H1 (cell line): ENCODE measurements around the gene EXOSC7. TPM values are rescaled to one million over a fixed set of nuclear protein-coding genes. Genes with fewer than 3 reads are reported as not detected.

Experiments
- BACH1 ChIP-seq: IDR thresholded peaks from 2 replicates; pipeline ENCODE4 v1.6.1; 2012; ENCODE audit warnings: low read length, improper control_type of control experiment
- CBX8 ChIP-seq: fragments of 300-800, 300-1000 bp; sonication (generic); IDR thresholded peaks from 2 replicates; pipeline ENCODE4 v1.7.1; 2016; ENCODE audit warnings: low read depth, low read length, borderline replicate concordance
- CHD7 ChIP-seq: fragments of 300-600 bp; sonication (generic); IDR thresholded peaks from 2 replicates; pipeline ENCODE4 v1.7.1; 2012; ENCODE audit warnings: low read length, moderate library complexity, mild to moderate bottlenecking, inconsistent platforms; ENCODE audit not compliant: insufficient replicate concordance
- FOSL1 ChIP-seq: IDR thresholded peaks from 2 replicates; pipeline ENCODE4 v1.6.1; 2011; ENCODE audit warnings: mild to moderate bottlenecking, low read depth, low read length, moderate library complexity; ENCODE audit not compliant: insufficient read depth
- RBBP5 ChIP-seq: IDR thresholded peaks from 2 replicates; pipeline ENCODE4 v1.7.1; 2012; ENCODE audit warnings: low read depth, mild to moderate bottlenecking, inconsistent platforms, low read length, moderate library complexity, borderline replicate concordance
- RNF2 ChIP-seq: fragments of 200-900, 300-1000 bp; sonication (generic); IDR thresholded peaks from 2 replicates; pipeline ENCODE4 v1.7.1; 2016; ENCODE audit warnings: borderline replicate concordance, low read depth, mild to moderate bottlenecking, antibody characterized with exemption, low read length; ENCODE audit not compliant: poor library complexity, severe bottlenecking; ENCODE audit errors: missing control alignments
- RXRA ChIP-seq: IDR thresholded peaks from 2 replicates; pipeline ENCODE4 v1.6.1; 2011; ENCODE audit warnings: low read depth, mild to moderate bottlenecking, low read length, moderate library complexity; ENCODE audit not compliant: insufficient read depth
- SP4 ChIP-seq: IDR thresholded peaks from 2 replicates; pipeline ENCODE4 v1.6.1; 2012; ENCODE audit warnings: low read length, inconsistent platforms
- TAF7 ChIP-seq: optimal IDR thresholded peaks from 2 replicates; pipeline ENCODE3; 2011; ENCODE audit warnings: low read depth, mild to moderate bottlenecking, inconsistent platforms, low read length, moderate library complexity, borderline replicate concordance
- ZNF274 ChIP-seq: IDR thresholded peaks from 2 replicates; pipeline ENCODE4 v1.7.0; 2012; ENCODE audit warnings: low read length, borderline replicate concordance; ENCODE audit errors: extremely low read depth
- polyA plus RNA-seq, 7 experiments: library from polyadenylated mRNA; depleted of rRNA in 3 of 7; stranded (reverse) in 5 of 7; unstranded in 2 of 7; fragments of >200 nt in 5 of 7; fragments of 200-250 nt in 2 of 7; gene quantifications; 1 replicate in 5 of 7; 2 replicates in 1 of 7; 4 replicates in 1 of 7; pipeline versions ENCODE4 v1.2.1 to v1.2.3, GENCODE V29; 2011 to 2013; ENCODE audit warnings: missing spikeins in 2 of 7, mixed read lengths in 2 of 7
- total RNA-seq: library from RNA; stranded (reverse); fragmentation: NEBNext Ultra II Directional; extraction: Animal tissue kit (Norgen Biotek cat#: 25700); gene quantifications from 2 replicates; pipeline ENCODE4 v1.2.1, GENCODE V29; 2021

The EXOSC7 gene
- total and polyA plus RNA-seq, 2 of the 8 experiments (the other 6 are each of a cell fraction or from before 2014, with no cell fraction given) = 92.7 to 94.5 TPM

DNA sequence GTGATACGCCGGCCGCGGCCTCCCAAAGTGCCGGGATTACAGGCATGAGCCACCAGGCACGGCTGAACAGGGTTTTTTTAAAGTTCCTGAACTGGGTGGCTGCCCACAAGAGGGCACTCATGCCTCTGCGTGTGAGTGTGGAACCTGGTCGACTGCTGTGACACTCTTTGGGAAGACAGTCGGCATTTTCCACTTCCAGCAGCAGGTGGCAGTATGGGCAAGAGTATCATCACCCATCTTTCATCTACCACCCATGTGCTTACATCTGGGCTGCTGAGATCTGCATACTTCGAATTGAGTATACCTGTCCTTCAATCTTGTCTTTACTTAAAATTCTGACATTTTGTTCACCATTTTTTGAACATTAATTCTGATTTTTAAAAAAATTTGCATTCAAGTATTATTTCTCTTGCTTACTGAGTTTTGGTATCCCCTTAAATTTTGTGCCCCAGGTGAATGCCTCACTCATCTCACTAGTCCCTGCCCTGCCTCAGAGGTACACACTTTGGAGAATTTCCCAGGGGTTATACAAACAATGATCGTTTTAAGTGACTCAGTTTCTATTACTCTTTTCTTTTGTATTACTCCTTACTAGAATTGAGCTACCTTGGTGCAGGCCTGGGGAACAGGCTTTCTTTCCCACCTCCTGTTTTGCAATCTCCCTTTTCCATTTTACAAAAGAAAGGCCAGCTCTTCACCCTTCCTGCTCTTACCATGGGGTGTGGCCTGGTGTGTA lies 61.8 kb downstream of the EXOSC7 start (continued):
- TF ChIP-seq RNF2 (no peak), FOSL1 (no peak), ZNF274 (no peak), CHD7 (no peak), CBX8 (no peak), RBBP5 (no peak), TAF7 (no peak), RXRA (no peak), SP4 (no peak), BACH1 (peak; percentile 85; the same call in 1 of the 2 replicates)
